ENCODE results near the gene ABLIM2. TPM values are rescaled to one million over a fixed set of nuclear protein-coding genes. Genes with fewer than 3 reads are reported as not detected.
A peak's percentile ranks its signal among the peaks of the same experiment; 100 is the strongest.

ABLIM2 gene
- total and polyA plus RNA-seq, 2 of the 13 experiments (the other 11 are each of a cell fraction or from before 2014, with no cell fraction given): 0.20 to 0.37 TPM

- TF ChIP-seq ZNF747 (CRISPR knock-in tag; IDR thresholded peaks at IDR 0.05; ENCODE audit: borderline replicate concordance) (0 out of 2 replicates have a peak, but pooled peaks have one; percentile 41), AGO2 (optimal IDR thresholded peaks at IDR 0.05; ENCODE audit: low read depth, low read length) (no peak), ZFP62 (CRISPR knock-in tag; IDR thresholded peaks at IDR 0.05) (no peak), ZNF841 (CRISPR knock-in tag; IDR thresholded peaks at IDR 0.05; ENCODE audit: borderline replicate concordance) (no peak), SSRP1 (CRISPR knock-in tag; IDR thresholded peaks at IDR 0.05) (no peak), LCORL (IDR thresholded peaks at IDR 0.05) (no peak), LCORL (CRISPR knock-in tag; IDR thresholded peaks at IDR 0.05) (peak; percentile 44; the same call in 1 of the 2 replicates), HES4 (CRISPR knock-in tag; IDR thresholded peaks at IDR 0.05; ENCODE audit: borderline replicate concordance) (0 out of 2 replicates have a peak, but pooled peaks have one; percentile 33), BCL6 (CRISPR knock-in tag; IDR thresholded peaks at IDR 0.05) (no peak), MTA1 (CRISPR knock-in tag; IDR thresholded peaks at IDR 0.05; ENCODE audit: borderline replicate concordance) (0 out of 2 replicates have a peak, but pooled peaks have one; percentile 27), NR1H2 (CRISPR knock-in tag; IDR thresholded peaks at IDR 0.05; ENCODE audit: borderline replicate concordance, low read depth) (no peak), CENPT (CRISPR knock-in tag; IDR thresholded peaks at IDR 0.05; ENCODE audit: low read depth) (no peak), ZBTB7A (CRISPR knock-in tag; IDR thresholded peaks at IDR 0.05) (peak; percentile 23; the same call in 1 of the 2 replicates), TFAP4 (IDR thresholded peaks at IDR 0.05; ENCODE audit: borderline replicate concordance, low read depth) (peak; percentile 77), USF2 (IDR thresholded peaks at IDR 0.05; ENCODE audit: low read depth, low read length) (peak; percentile 22; the same call in 1 of the 2 replicates), USF2 (CRISPR knock-in tag; IDR thresholded peaks at IDR 0.05; ENCODE audit: borderline replicate concordance) (peak; percentile 71; the same call in 1 of the 2 replicates), KLF11 (CRISPR knock-in tag; IDR thresholded peaks at IDR 0.05) (no peak), SKIL (CRISPR knock-in tag; IDR thresholded peaks at IDR 0.05; ENCODE audit: borderline replicate concordance) (no peak), NR2F6 (IDR thresholded peaks at IDR 0.05) (no peak), NR2F6 (CRISPR knock-in tag; IDR thresholded peaks at IDR 0.05) (0 out of 2 replicates have a peak, but pooled peaks have one; percentile 4), MATR3 (CRISPR knock-in tag; IDR thresholded peaks at IDR 0.05) (no peak), TRAFD1 (CRISPR knock-in tag; IDR thresholded peaks at IDR 0.05; ENCODE audit: borderline replicate concordance) (0 out of 2 replicates have a peak, but pooled peaks have one; percentile 32), ZNF605 (CRISPR knock-in tag; IDR thresholded peaks at IDR 0.05) (no peak), TP53 (CRISPR knock-in tag; conservative IDR thresholded peaks at IDR 0.05) (no peak)
These were observed 195.8 kb downstream of the ABLIM2 start (continued) for GRCh38 chr4:7962609-7963508.

Data from HepG2 (cell line).